Breast epithelium (tissue), 3 donors: ENCODE results near the gene TBC1D9B.

Experiments used
- POLR2A ChIP-seq: fragments of 450-650 bp; IDR thresholded peaks from one replicate; pipeline ENCODE4 v1.6.1; 2016; ENCODE audit warnings: antibody characterized with exemption, mild to moderate bottlenecking, moderate library complexity
- POLR2AphosphoS5 ChIP-seq, 3 donors: sonication (generic); formaldehyde crosslinking; IDR thresholded peaks; one replicate each; pipeline ENCODE4 v1.6.1; 2017; ENCODE audit warnings: antibody characterized with exemption in 3 of 3
- TF ChIP-seq, protein P1 (sequence below), 3 donors: fragments of 450-650 bp; IDR thresholded peaks; one replicate each; pipeline ENCODE4 v1.5.1; 2016 to 2017; ENCODE audit warnings: antibody characterized with exemption in 3 of 3, mild to moderate bottlenecking in 3 of 3, moderate library complexity in 3 of 3

GRCh38 chr5:179927824-179928223 lies 20.1 kb upstream of the TBC1D9B start:
- TF ChIP-seq, protein P1, sequence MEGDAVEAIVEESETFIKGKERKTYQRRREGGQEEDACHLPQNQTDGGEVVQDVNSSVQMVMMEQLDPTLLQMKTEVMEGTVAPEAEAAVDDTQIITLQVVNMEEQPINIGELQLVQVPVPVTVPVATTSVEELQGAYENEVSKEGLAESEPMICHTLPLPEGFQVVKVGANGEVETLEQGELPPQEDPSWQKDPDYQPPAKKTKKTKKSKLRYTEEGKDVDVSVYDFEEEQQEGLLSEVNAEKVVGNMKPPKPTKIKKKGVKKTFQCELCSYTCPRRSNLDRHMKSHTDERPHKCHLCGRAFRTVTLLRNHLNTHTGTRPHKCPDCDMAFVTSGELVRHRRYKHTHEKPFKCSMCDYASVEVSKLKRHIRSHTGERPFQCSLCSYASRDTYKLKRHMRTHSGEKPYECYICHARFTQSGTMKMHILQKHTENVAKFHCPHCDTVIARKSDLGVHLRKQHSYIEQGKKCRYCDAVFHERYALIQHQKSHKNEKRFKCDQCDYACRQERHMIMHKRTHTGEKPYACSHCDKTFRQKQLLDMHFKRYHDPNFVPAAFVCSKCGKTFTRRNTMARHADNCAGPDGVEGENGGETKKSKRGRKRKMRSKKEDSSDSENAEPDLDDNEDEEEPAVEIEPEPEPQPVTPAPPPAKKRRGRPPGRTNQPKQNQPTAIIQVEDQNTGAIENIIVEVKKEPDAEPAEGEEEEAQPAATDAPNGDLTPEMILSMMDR (IDR thresholded peaks at IDR 0.05), result no peak
- TF ChIP-seq POLR2A (no peak), POLR2AphosphoS5 (IDR thresholded peaks at IDR 0.05) (no peak)
